ENCODE data around the gene PPM1B.

- no peak for TF ChIP-seq CTCF (IDR thresholded peaks at IDR 0.05)
- no peak for TF ChIP-seq POLR2A (IDR thresholded peaks at IDR 0.05)
Observed at GRCh38 chr2:44212302-44212701, 43.6 kb downstream of the PPM1B start.

Measured in heart left ventricle (tissue), 13 donors.